WTC11 (cell line): Measurements from ENCODE around the gene FAR2. TPM values are rescaled to one million over a fixed set of nuclear protein-coding genes. Genes with fewer than 3 reads are reported as not detected.

Source experiments
- ATAC-seq: fragments of 200-7000 bp; cut with Tn5 transposase; 2 replicates; pipeline ENCODE4 v1.10.0; 2021; ENCODE audit warnings: mild to moderate bottlenecking, moderate library complexity
- CTCF ChIA-PET: fragments of 300-600 bp; sonication (Branson Sonifier 250); formaldehyde crosslinking; loops from one replicate; lab custom pipeline; 2021; ENCODE audit warnings: antibody characterized with exemption; lab: Charles Lee
- POLR2A ChIA-PET: fragments of 350-600 bp; sonication (Branson Sonifier 250); formaldehyde crosslinking; loops from one replicate; lab custom pipeline; 2021; ENCODE audit warnings: antibody characterized with exemption; lab: Charles Lee
- DNase-seq: peaks from one replicate; pipeline ENCODE4 v3.0.0; 2021; ENCODE audit warnings: low spot score
- H3K27ac Mint-ChIP-seq: 2 replicates; pipeline ENCODE4 v1.8.0; 2021; ENCODE audit warnings: mixed read lengths
- H3K27me3 Mint-ChIP-seq: 2 replicates; pipeline ENCODE4 v1.8.0; 2021; ENCODE audit warnings: low read depth, mild to moderate bottlenecking, moderate library complexity, mixed read lengths
- H3K36me3 Mint-ChIP-seq: 2 replicates; pipeline ENCODE4 v1.8.0; 2021; ENCODE audit warnings: mixed read lengths
- H3K4me1 Mint-ChIP-seq: 2 replicates; pipeline ENCODE4 v1.8.0; 2022; ENCODE audit warnings: mixed read lengths
- H3K4me3 Mint-ChIP-seq: 2 replicates; pipeline ENCODE4 v1.8.0; 2021; ENCODE audit warnings: mild to moderate bottlenecking, moderate library complexity, mixed read lengths
- H3K9me3 Mint-ChIP-seq: 2 replicates; pipeline ENCODE4 v1.8.0; 2021; ENCODE audit warnings: mixed read lengths
- ARID4B ChIP-seq: sonication (generic); formaldehyde crosslinking; IDR thresholded peaks from 2 replicates; pipeline ENCODE4 v1.8.0; 2023; ENCODE audit warnings: missing genetic modification reagents, mild to moderate bottlenecking, borderline replicate concordance
- ATF6 ChIP-seq: sonication (generic); formaldehyde crosslinking; IDR thresholded peaks from 2 replicates; pipeline ENCODE4 v1.8.1; 2023; ENCODE audit warnings: mild to moderate bottlenecking, missing genetic modification reagents
- CDX4 ChIP-seq: fragments of 250-450 bp; sonication (Bioruptor Pico); IDR thresholded peaks from 2 replicates; pipeline ENCODE4 v1.9.0; 2021; ENCODE audit warnings: moderate library complexity, mild to moderate bottlenecking, inconsistent platforms, borderline replicate concordance
- CREB1 ChIP-seq: sonication (generic); formaldehyde crosslinking; IDR thresholded peaks from 2 replicates; pipeline ENCODE4 v1.8.0; 2023; ENCODE audit warnings: mild to moderate bottlenecking, missing genetic modification reagents
- E2F5 ChIP-seq: sonication (generic); formaldehyde crosslinking; IDR thresholded peaks from 2 replicates; pipeline ENCODE4 v1.8.1; 2022; ENCODE audit warnings: mild to moderate bottlenecking, moderate library complexity, missing genetic modification reagents
- GABPB1 ChIP-seq: sonication (generic); formaldehyde crosslinking; IDR thresholded peaks from 2 replicates; pipeline ENCODE4 v1.8.1; 2023; ENCODE audit warnings: mild to moderate bottlenecking, missing genetic modification reagents
- MAX ChIP-seq: sonication (generic); formaldehyde crosslinking; IDR thresholded peaks from 2 replicates; pipeline ENCODE4 v1.8.0; 2022; ENCODE audit warnings: mild to moderate bottlenecking, missing genetic modification reagents
- MXD4 ChIP-seq: fragments of 250-450 bp; sonication (Bioruptor Pico); IDR thresholded peaks from 2 replicates; pipeline ENCODE4 v1.8.0; 2021; ENCODE audit warnings: mild to moderate bottlenecking, moderate library complexity, borderline replicate concordance
- NR3C1 ChIP-seq: sonication (generic); formaldehyde crosslinking; conservative IDR thresholded peaks from 2 replicates; pipeline ENCODE4 v1.8.1; 2023; ENCODE audit warnings: low read depth, mild to moderate bottlenecking, missing genetic modification reagents
- RELA ChIP-seq: sonication (generic); formaldehyde crosslinking; IDR thresholded peaks from 2 replicates; pipeline ENCODE4 v1.8.1; 2022; ENCODE audit warnings: missing genetic modification reagents, mild to moderate bottlenecking, borderline replicate concordance
- TCF7 ChIP-seq: sonication (generic); formaldehyde crosslinking; IDR thresholded peaks from 2 replicates; pipeline ENCODE4 v1.8.0; 2022; ENCODE audit warnings: mild to moderate bottlenecking, low read depth, missing genetic modification reagents, moderate library complexity
- ZBTB21 ChIP-seq: sonication (generic); formaldehyde crosslinking; IDR thresholded peaks from 2 replicates; pipeline ENCODE4 v1.8.1; 2023; ENCODE audit warnings: mild to moderate bottlenecking, missing genetic modification reagents, borderline replicate concordance
- ZNF423 ChIP-seq: fragments of 250-450 bp; sonication (Bioruptor Pico); IDR thresholded peaks from 2 replicates; pipeline ENCODE4 v2.1.2; 2022; ENCODE audit warnings: mild to moderate bottlenecking, moderate library complexity
- total RNA-seq: library from RNA; stranded (reverse); gene quantifications from 3 replicates; pipeline ENCODE4 v1.2.3, GENCODE V29; 2021
- TF ChIP-seq, protein P1 (sequence below): sonication (generic); formaldehyde crosslinking; IDR thresholded peaks from 2 replicates; pipeline ENCODE4 v1.8.0; 2022; ENCODE audit warnings: mild to moderate bottlenecking, missing genetic modification reagents

Gene FAR2
- total RNA-seq, 1 experiment from 2014 or later = 20.0 TPM

DNA sequence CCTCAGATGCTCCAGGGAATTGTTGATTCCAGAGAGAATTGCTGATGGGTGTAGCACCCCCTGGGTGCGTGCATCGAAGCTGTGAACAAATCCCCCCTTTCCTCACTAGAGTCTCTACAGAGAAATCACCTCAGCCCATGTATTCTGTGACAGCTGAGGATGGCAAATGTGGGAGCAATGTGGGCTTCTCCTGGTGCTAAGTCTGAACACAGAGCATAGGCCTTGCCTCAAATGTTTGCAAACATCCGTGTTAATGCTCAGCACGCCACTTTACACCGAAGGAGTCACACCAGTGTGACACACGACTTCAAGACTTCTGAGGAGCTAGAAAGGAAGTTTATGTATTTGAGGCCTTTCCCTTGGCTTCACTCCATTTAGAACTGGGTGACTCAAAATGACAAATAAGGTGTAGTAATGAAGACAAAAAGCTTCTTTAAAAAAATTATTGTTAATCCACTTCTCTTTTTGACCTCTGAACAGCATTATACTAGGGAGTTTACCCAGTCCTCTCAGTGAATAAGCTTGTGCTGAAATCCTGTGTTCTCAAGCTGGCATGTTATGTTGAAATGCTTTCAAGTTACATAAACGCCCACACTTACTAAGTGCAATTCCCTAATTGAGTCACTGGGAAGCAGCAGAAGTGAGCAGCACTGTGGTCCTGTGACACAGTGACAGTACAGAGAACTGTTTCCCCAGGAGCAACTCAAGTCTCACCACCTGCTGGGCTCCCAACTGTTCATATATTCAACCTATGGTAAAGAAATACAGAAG lies 92.9 kb downstream of the FAR2 start:
- POLR2A ChIA-PET = no interaction called here
- Mint-ChIP-seq H3K36me3 (no peaks in the 10 kb centered on the region), H3K4me3 (no peak overlapping the region), H3K9me3 (no peaks in the 10 kb centered on the region), H3K4me1 (peaks cover 42% of the 10 kb centered on the region), H3K27me3 (peaks cover 20% of the 10 kb centered on the region), H3K27ac (peak overlapping the region; percentile 17; the same call in 1 of the 2 replicates)
- DNase-seq (no peak), ATAC-seq (peak; percentile 61)
- CTCF ChIA-PET = interaction anchor here (0.9 kb wide), 1 partner anchor 27 kb away, joined by 3 read pairs; no protein-coding TSS in a partner anchor
- TF ChIP-seq MXD4 (CRISPR knock-in tag) (no peak), ZBTB21 (CRISPR knock-in tag) (no peak), CREB1 (CRISPR knock-in tag) (no peak), ATF6 (CRISPR knock-in tag) (no peak), RELA (no peak), GABPB1 (CRISPR knock-in tag) (no peak), NR3C1 (CRISPR knock-in tag) (no peak), CDX4 (CRISPR knock-in tag) (no peak), TCF7 (CRISPR knock-in tag) (no peak), MAX (CRISPR knock-in tag) (no peak)

DNA sequence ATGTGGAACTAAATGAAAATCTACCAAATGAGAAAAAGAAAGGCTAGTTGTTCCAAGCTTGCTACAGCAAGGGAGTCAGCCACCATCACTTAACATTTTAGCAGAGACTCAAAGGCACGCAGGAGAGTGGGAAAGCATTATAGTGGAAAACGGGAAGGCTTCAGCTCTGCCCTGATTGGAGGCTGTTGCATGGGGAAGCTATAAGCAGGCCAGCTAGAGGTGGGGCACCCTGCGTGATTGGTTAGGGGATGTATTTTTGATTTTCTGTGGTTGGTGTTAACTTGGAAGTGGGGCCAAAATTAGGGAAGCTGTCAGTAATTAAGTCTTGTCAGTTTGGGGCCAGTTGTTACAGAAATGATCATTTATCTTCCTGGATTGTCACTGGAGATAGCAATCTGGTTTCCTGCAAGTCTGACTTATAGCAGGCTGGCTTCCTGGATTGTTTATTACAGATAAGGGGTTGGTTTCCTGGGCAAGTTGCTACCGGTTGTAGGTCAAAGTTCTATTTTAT lies 93.9 kb downstream of the FAR2 start:
- Mint-ChIP-seq H3K27me3 (peaks cover 29% of the 10 kb centered on the region), H3K27ac (no peak overlapping the region), H3K36me3 (no peaks in the 10 kb centered on the region), H3K4me3 (no peak overlapping the region), H3K4me1 (peaks cover 49% of the 10 kb centered on the region), H3K9me3 (no peaks in the 10 kb centered on the region)
- POLR2A ChIA-PET = no interaction called here
- DNase-seq (no peak), ATAC-seq (peak; percentile 72)
- TF ChIP-seq ZNF423 (CRISPR knock-in tag) = no peak
- TF ChIP-seq, protein P1, sequence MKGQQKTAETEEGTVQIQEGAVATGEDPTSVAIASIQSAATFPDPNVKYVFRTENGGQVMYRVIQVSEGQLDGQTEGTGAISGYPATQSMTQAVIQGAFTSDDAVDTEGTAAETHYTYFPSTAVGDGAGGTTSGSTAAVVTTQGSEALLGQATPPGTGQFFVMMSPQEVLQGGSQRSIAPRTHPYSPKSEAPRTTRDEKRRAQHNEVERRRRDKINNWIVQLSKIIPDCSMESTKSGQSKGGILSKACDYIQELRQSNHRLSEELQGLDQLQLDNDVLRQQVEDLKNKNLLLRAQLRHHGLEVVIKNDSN (CRISPR knock-in tag) = no peak
- no peak for TF ChIP-seq E2F5 (CRISPR knock-in tag)
- TF ChIP-seq ARID4B (CRISPR knock-in tag) = no peak
- CTCF ChIA-PET = interaction anchor here (0.9 kb wide), 1 partner anchor 28 kb away, joined by 3 read pairs; no protein-coding TSS in a partner anchor
